ENCODE results near the gene TES. TPM values are rescaled to one million over a fixed set of nuclear protein-coding genes. Genes with fewer than 3 reads are reported as not detected.

Gene TES
- total and polyA plus RNA-seq, 5 donors from 2014 or later, result 91.6 to 198 (median 188) TPM

DNA sequence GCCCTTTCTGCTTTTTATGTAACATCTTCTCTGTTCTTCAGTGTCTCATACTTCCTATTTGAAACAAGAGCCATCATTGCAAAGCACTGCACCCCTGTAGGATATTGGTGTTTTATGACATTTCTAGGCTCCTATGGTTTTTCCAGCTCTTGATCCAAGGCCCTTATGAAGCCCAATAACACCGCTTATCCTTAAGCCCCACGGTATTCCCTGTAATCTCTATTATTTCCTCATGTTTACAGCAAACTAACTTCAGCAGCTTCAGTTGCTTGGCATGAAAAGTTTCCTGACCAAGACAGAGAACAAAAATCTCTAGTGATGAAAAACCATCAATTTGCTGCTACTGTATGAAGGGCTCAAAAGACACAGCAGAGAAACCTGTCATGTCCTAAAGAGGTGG, 34.1 kb upstream of the TES start:
- Histone ChIP-seq H3K27me3 (ENCODE audit: control insufficient read depth, insufficient read depth, low read length) (peaks cover 9% of the 10 kb centered on the region), H3K9me3 (ENCODE audit: control insufficient read depth in 2 of 2, low read length in 2 of 2) (no peaks in the 10 kb centered on the region), H3K27ac (ENCODE audit: insufficient read depth, low read length, poor library complexity, severe bottlenecking) (no peak overlapping the region), H3K4me1 (ENCODE audit: control insufficient read depth, insufficient read depth, low read length, poor library complexity, severe bottlenecking) (peaks cover 3% of the 10 kb centered on the region), H3K36me3 (ENCODE audit: control insufficient read depth, insufficient read depth, low read length) (no peaks in the 10 kb centered on the region), H3K4me3 (ENCODE audit: low read depth, low read length) (no peak overlapping the region)
- Mint-ChIP-seq H3K27ac (no peak overlapping the region), H3K4me3 (no peak overlapping the region), H3K36me3 (no peaks in the 10 kb centered on the region), H3K27me3 (peaks cover 25% of the 10 kb centered on the region), H3K9me3 (peaks cover 0 to 4% (median 0%) of the 10 kb centered on the region in 7 donors), H3K4me1 (peaks cover 0 to 7% (median 4%) of the 10 kb centered on the region in 4 donors)
- DNase-seq (no peak), ATAC-seq (ENCODE audit: low read depth in 2 of 2) (no peak)

DNA sequence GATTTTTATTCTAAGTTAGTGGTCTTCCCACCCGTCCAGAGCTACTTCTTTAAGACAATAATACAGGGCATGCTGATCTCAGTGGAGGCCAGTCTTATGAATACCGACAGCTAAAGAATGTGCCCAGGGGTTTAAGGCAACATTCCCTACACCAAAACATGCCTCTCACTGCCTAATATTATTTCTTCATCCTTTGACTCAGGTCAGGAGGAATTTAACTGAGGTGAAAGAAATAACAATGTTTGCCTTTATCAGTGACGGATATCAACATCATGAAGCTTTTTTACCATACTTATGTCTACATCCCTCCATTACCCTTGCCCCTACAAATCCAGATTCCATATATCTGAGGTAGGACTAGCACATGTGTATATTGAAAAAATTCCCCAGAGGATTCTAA, 33.3 kb upstream of the TES start:
- Mint-ChIP-seq H3K36me3 (no peaks in the 10 kb centered on the region), H3K4me3 (no peak overlapping the region), H3K9me3 (peaks cover 0 to 4% (median 0%) of the 10 kb centered on the region in 7 donors), H3K27ac (no peak overlapping the region), H3K4me1 (peaks cover 0 to 7% (median 5%) of the 10 kb centered on the region in 4 donors), H3K27me3 (peaks cover 20% of the 10 kb centered on the region)
- no peak for ATAC-seq (ENCODE audit: low read depth in 2 of 2)
- Histone ChIP-seq H3K27me3 (ENCODE audit: control insufficient read depth, insufficient read depth, low read length) (peaks cover 6% of the 10 kb centered on the region), H3K4me3 (ENCODE audit: low read depth, low read length) (no peak overlapping the region), H3K4me1 (ENCODE audit: control insufficient read depth, insufficient read depth, low read length, poor library complexity, severe bottlenecking) (peaks cover 3% of the 10 kb centered on the region), H3K36me3 (ENCODE audit: control insufficient read depth, insufficient read depth, low read length) (no peaks in the 10 kb centered on the region), H3K9me3 (ENCODE audit: control insufficient read depth in 2 of 2, low read length in 2 of 2) (no peaks in the 10 kb centered on the region), H3K27ac (ENCODE audit: insufficient read depth, low read length, poor library complexity, severe bottlenecking) (no peak overlapping the region)
- DNase-seq, result no peak

DNA sequence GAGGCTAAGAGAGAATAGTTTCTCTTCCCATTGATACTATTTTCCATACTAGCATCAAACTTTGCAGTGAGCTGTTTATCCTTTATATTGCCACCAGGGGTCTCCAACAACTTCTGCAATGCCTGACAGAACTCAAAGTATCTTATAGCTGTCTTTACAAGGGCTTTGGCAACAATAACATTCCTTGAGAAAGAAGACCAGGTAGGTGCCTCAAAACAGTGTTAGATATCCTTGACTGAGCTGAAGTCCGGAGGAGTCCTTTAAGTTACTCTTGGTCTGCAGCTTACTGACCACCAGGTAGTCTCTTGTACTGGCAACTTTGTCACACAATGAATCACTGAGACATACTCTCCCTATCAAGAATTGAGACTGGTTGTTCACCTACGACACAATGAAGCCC, 30.0 kb upstream of the TES start:
- Histone ChIP-seq H3K4me1 (ENCODE audit: control insufficient read depth, insufficient read depth, low read length, poor library complexity, severe bottlenecking) (peaks cover 3% of the 10 kb centered on the region), H3K27ac (ENCODE audit: insufficient read depth, low read length, poor library complexity, severe bottlenecking) (no peak overlapping the region), H3K4me3 (ENCODE audit: low read depth, low read length) (no peak overlapping the region), H3K27me3 (ENCODE audit: control insufficient read depth, insufficient read depth, low read length) (no peaks in the 10 kb centered on the region), H3K9me3 (ENCODE audit: control insufficient read depth in 2 of 2, low read length in 2 of 2) (peaks cover 0 to 2% of the 10 kb centered on the region in 2 experiments), H3K36me3 (ENCODE audit: control insufficient read depth, insufficient read depth, low read length) (no peaks in the 10 kb centered on the region)
- peaks cover 10% of the 10 kb centered on the region for H3K27me3 Mint-ChIP-seq
- ATAC-seq (ENCODE audit: low read depth in 2 of 2), result peak in 1 of 2 donors; percentile 58
- no peak overlapping the region for H3K4me3 Mint-ChIP-seq
- DNase-seq, result peak; percentile 17 to 67 (median 61)
- peaks cover 0 to under 1% (median 0%) of the 10 kb centered on the region in 7 donors for H3K9me3 Mint-ChIP-seq
- H3K27ac Mint-ChIP-seq, result no peak overlapping the region
- H3K36me3 Mint-ChIP-seq, result no peaks in the 10 kb centered on the region
- H3K4me1 Mint-ChIP-seq, result peaks cover 0 to 7% (median 5%) of the 10 kb centered on the region in 4 donors

DNA sequence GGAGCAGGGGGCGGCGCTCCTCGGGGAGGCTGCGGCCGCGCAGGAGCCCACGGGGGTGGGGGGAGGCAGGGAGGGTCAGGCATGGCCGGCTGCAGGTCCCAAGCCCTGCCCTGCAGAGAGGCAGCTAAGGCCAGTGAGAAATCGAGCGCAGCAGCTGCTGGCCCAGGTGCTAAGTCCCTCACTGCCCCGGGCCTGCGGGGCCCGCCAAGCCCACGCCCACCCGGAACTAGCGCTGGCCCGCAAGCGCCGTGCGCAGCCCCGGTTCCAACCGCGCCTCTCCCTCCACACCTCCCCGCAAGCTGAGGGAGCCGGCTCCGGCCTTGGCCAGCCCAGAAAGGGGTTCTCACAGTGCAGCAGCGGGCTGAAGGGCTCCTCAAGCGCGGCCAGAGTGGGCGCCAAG, 28.3 kb upstream of the TES start:
- Histone ChIP-seq H3K27me3 (ENCODE audit: control insufficient read depth, insufficient read depth, low read length) (no peaks in the 10 kb centered on the region), H3K27ac (ENCODE audit: insufficient read depth, low read length, poor library complexity, severe bottlenecking) (no peak overlapping the region), H3K9me3 (ENCODE audit: control insufficient read depth in 2 of 2, low read length in 2 of 2) (peaks cover 0 to 2% of the 10 kb centered on the region in 2 experiments), H3K4me3 (ENCODE audit: low read depth, low read length) (no peak overlapping the region), H3K36me3 (ENCODE audit: control insufficient read depth, insufficient read depth, low read length) (no peaks in the 10 kb centered on the region), H3K4me1 (ENCODE audit: control insufficient read depth, insufficient read depth, low read length, poor library complexity, severe bottlenecking) (peaks cover 3% of the 10 kb centered on the region)
- Mint-ChIP-seq H3K27me3 (peaks cover 11% of the 10 kb centered on the region), H3K36me3 (no peaks in the 10 kb centered on the region), H3K9me3 (peaks cover 0 to under 1% (median 0%) of the 10 kb centered on the region in 7 donors), H3K4me3 (no peak overlapping the region), H3K27ac (no peak overlapping the region), H3K4me1 (peaks cover 0 to 7% (median 5%) of the 10 kb centered on the region in 4 donors)
- ATAC-seq (ENCODE audit: low read depth in 2 of 2) (no peak), DNase-seq (no peak)

DNA sequence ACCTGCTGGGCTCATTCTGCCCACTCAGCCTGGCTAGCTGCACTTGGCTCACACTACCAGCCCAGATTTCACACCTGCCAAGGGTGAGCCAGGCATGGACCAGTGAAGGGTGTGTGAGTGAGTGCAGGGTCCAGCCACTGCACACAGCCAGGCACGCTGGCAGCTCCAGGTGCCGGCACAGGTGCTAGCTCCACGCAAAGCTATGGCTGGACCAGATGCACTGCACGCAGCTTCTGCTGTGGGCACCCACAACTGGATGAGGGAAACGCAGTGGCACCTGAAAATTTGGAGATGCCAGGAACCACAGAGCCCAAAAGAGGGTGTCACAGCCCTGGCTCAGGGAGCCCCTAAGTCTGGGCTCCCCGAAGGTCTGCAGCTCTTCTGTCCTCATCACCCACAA, 24.9 kb upstream of the TES start:
- Mint-ChIP-seq H3K4me1 (peaks cover 0 to 5% (median 3%) of the 10 kb centered on the region in 4 donors), H3K27me3 (peaks cover 36% of the 10 kb centered on the region), H3K36me3 (peaks cover 4% of the 10 kb centered on the region), H3K4me3 (no peak overlapping the region), H3K9me3 (peaks cover 0 to 9% (median 2%) of the 10 kb centered on the region in 7 donors), H3K27ac (no peak overlapping the region)
- Histone ChIP-seq H3K27ac (ENCODE audit: insufficient read depth, low read length, poor library complexity, severe bottlenecking) (no peak overlapping the region), H3K4me3 (ENCODE audit: low read depth, low read length) (no peak overlapping the region), H3K36me3 (ENCODE audit: control insufficient read depth, insufficient read depth, low read length) (no peaks in the 10 kb centered on the region), H3K9me3 (ENCODE audit: control insufficient read depth in 2 of 2, low read length in 2 of 2) (peaks cover 7 to 11% of the 10 kb centered on the region in 2 experiments), H3K27me3 (ENCODE audit: control insufficient read depth, insufficient read depth, low read length) (peaks cover 7% of the 10 kb centered on the region), H3K4me1 (ENCODE audit: control insufficient read depth, insufficient read depth, low read length, poor library complexity, severe bottlenecking) (peaks cover under 1% of the 10 kb centered on the region)
- ATAC-seq (ENCODE audit: low read depth in 2 of 2), result no peak
- no peak for DNase-seq

DNA sequence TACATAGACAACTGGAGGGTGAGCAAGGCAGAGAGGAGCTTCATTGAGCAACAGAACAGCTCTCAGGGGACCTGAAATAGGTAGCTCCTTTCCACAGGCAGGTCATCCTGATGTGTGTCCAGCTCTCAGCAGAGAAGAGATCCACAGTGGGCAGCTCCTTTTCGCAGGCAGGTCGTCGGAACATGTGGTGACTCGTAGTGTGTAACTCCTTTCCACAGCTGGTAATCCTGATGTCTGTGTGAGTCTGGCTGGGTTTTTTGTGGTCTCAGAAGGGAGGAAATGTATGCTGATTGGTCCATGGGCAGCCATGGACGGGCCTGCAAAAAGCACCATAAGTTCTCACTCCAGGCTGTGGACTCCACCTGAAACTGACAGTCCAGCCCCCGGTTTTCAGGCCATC, 24.4 kb upstream of the TES start:
- Mint-ChIP-seq H3K36me3 (peaks cover 4% of the 10 kb centered on the region), H3K4me1 (peaks cover 0 to 4% (median 2%) of the 10 kb centered on the region in 4 donors), H3K4me3 (no peak overlapping the region), H3K9me3 (peaks cover 0 to 9% (median 2%) of the 10 kb centered on the region in 7 donors), H3K27ac (peak overlapping the region in 1 of 3 donors; percentile 12), H3K27me3 (peaks cover 37% of the 10 kb centered on the region)
- Histone ChIP-seq H3K9me3 (ENCODE audit: control insufficient read depth in 2 of 2, low read length in 2 of 2) (peaks cover 7 to 11% of the 10 kb centered on the region in 2 experiments), H3K4me3 (ENCODE audit: low read depth, low read length) (no peak overlapping the region), H3K4me1 (ENCODE audit: control insufficient read depth, insufficient read depth, low read length, poor library complexity, severe bottlenecking) (no peaks in the 10 kb centered on the region), H3K27me3 (ENCODE audit: control insufficient read depth, insufficient read depth, low read length) (peaks cover 7% of the 10 kb centered on the region), H3K36me3 (ENCODE audit: control insufficient read depth, insufficient read depth, low read length) (no peaks in the 10 kb centered on the region), H3K27ac (ENCODE audit: insufficient read depth, low read length, poor library complexity, severe bottlenecking) (no peak overlapping the region)
- no peak for DNase-seq
- ATAC-seq (ENCODE audit: low read depth in 2 of 2), result no peak

DNA sequence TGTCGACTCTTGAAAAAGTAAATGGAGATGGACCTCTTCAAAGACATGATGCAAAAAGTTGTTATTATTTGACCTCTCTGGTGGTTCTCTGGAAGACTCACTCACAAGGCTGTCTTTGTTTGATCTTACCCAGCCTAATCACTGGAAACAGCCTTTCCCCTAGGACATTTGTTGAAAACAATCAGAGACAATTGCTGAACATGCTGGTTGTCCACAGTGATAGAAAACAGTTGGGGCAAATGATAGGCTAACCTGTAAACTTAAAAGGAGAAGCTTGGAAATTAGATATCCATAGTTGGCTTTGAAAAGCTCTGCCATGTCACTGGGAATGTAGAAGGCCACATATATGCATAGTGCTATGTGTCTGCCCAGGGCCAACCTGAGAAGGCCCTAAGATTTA, 22.9 kb upstream of the TES start:
- Histone ChIP-seq H3K27ac (ENCODE audit: insufficient read depth, low read length, poor library complexity, severe bottlenecking) (no peak overlapping the region), H3K36me3 (ENCODE audit: control insufficient read depth, insufficient read depth, low read length) (no peaks in the 10 kb centered on the region), H3K9me3 (ENCODE audit: control insufficient read depth in 2 of 2, low read length in 2 of 2) (peaks cover 7 to 11% of the 10 kb centered on the region in 2 experiments), H3K4me1 (ENCODE audit: control insufficient read depth, insufficient read depth, low read length, poor library complexity, severe bottlenecking) (no peaks in the 10 kb centered on the region), H3K4me3 (ENCODE audit: low read depth, low read length) (no peak overlapping the region), H3K27me3 (ENCODE audit: control insufficient read depth, insufficient read depth, low read length) (peaks cover 7% of the 10 kb centered on the region)
- peaks cover 0 to 9% (median 2%) of the 10 kb centered on the region in 7 donors for H3K9me3 Mint-ChIP-seq
- H3K36me3 Mint-ChIP-seq, result peaks cover 4% of the 10 kb centered on the region
- ATAC-seq (ENCODE audit: low read depth in 2 of 2), result no peak
- H3K4me1 Mint-ChIP-seq, result no peaks in the 10 kb centered on the region
- H3K4me3 Mint-ChIP-seq, result no peak overlapping the region
- no peak overlapping the region for H3K27ac Mint-ChIP-seq
- peaks cover 50% of the 10 kb centered on the region for H3K27me3 Mint-ChIP-seq
- no peak for DNase-seq

DNA sequence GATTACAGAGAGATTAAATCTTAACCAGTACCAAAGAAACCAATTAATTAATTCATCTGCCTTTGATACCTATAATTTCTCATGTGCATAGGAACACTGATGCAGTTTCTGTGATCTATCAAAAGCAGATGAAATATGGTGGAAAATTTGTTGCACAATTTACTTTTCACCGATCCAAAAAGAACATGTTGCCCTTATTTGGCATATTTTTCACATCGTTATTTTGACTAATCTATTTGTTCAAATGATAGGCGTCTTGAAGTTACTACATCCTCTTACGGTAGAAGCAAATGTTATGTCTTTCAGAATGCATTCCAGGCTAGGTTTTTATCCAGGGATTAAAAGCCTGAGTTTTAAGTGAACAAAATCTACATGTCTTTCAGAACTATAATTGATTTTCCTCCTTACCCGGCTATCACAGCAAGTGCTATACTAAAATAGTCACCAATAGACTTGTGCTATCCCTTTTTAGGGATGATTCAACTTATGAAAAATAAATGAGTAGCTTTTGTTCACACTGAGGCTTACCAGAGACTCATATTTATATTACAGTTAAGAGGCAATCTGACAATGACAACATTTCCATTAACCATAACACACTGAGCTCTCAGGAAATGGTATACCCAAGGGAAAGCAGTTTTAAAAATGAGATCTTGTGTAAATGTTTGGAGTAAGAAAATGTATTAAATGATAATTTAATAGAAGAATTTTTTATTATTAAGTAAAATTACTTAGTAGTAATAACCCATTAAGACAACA, 16.8 kb upstream of the TES start:
- Histone ChIP-seq H3K27ac (ENCODE audit: insufficient read depth, low read length, poor library complexity, severe bottlenecking) (no peak overlapping the region), H3K4me1 (ENCODE audit: control insufficient read depth, insufficient read depth, low read length, poor library complexity, severe bottlenecking) (no peaks in the 10 kb centered on the region), H3K4me3 (ENCODE audit: low read depth, low read length) (no peak overlapping the region), H3K9me3 (ENCODE audit: control insufficient read depth in 2 of 2, low read length in 2 of 2) (no peaks in the 10 kb centered on the region), H3K27me3 (ENCODE audit: control insufficient read depth, insufficient read depth, low read length) (peaks cover 2% of the 10 kb centered on the region), H3K36me3 (ENCODE audit: control insufficient read depth, insufficient read depth, low read length) (no peaks in the 10 kb centered on the region)
- Mint-ChIP-seq H3K27me3 (peaks cover 65% of the 10 kb centered on the region), H3K27ac (no peak overlapping the region), H3K4me3 (no peak overlapping the region), H3K4me1 (peaks cover 0 to 4% (median 0%) of the 10 kb centered on the region in 4 donors), H3K36me3 (no peaks in the 10 kb centered on the region), H3K9me3 (peaks cover 0 to 4% (median 0%) of the 10 kb centered on the region in 7 donors)
- ATAC-seq (ENCODE audit: low read depth in 2 of 2) (no peak), DNase-seq (no peak)
